Activated CD4-positive, alpha-beta T cell treated with anti-CD3 and anti-CD28 coated beads, Interleukin-2, amount 50 U/mL, for 4 hours (primary cell): Measurements from ENCODE around the gene LEMD1.
A peak's percentile ranks its signal among the peaks of the same experiment; 100 is the strongest.

Source experiments
- DNase-seq, 2 experiments: peaks; one replicate each; pipeline ENCODE4 v3.0.0-alpha.2; 2020

The LEMD1 gene

GRCh38 chr1:205421798-205422197 is at the start of gene LEMD1:
Gene LEMD1 (minus strand): TSS chr1:205422056. CDS start chr1:205420536, 1,520 bp downstream.
- DNase-seq = no peak

GRCh38 chr1:205470131-205470530 is 48.3 kb upstream of the LEMD1 start:
- no peak for DNase-seq

GRCh38 chr1:205466595-205467220 is 44.9 kb upstream of the LEMD1 start:
- no peak for DNase-seq

- no peak for DNase-seq
Measured at GRCh38 chr1:205465392-205465791, 43.5 kb upstream of the LEMD1 start.

GRCh38 chr1:205458777-205459566 is 37.1 kb upstream of the LEMD1 start:
- no peak for DNase-seq

GRCh38 chr1:205456868-205457745 is 35.3 kb upstream of the LEMD1 start:
- no peak for DNase-seq

GRCh38 chr1:205456383-205456867 is 34.6 kb upstream of the LEMD1 start:
- no peak for DNase-seq

- no peak for DNase-seq
Measured at GRCh38 chr1:205455581-205456382, 33.9 kb upstream of the LEMD1 start, which contains the start of gene BLACAT1. Gene BLACAT1 (minus strand): TSS chr1:205456045.

GRCh38 chr1:205454903-205455335 is 33.1 kb upstream of the LEMD1 start:
- no peak for DNase-seq

- DNase-seq = no peak
Measured at GRCh38 chr1:205453466-205453865, 31.6 kb upstream of the LEMD1 start.

GRCh38 chr1:205452933-205453332 is 31.1 kb upstream of the LEMD1 start:
- no peak for DNase-seq

- no peak for DNase-seq
Measured at GRCh38 chr1:205452364-205452763, 30.5 kb upstream of the LEMD1 start.

- DNase-seq = no peak
Measured at GRCh38 chr1:205451759-205452164, 29.9 kb upstream of the LEMD1 start.

- DNase-seq = no peak
Measured at GRCh38 chr1:205451202-205451601, 29.3 kb upstream of the LEMD1 start.

- no peak for DNase-seq
Measured at GRCh38 chr1:205450448-205450847, 28.6 kb upstream of the LEMD1 start.

- peak in 1 of 2 experiments; percentile 28 for DNase-seq
Measured at GRCh38 chr1:205449750-205450443, 28.0 kb upstream of the LEMD1 start.

GRCh38 chr1:205449254-205449749 is 27.4 kb upstream of the LEMD1 start:
- DNase-seq = no peak

- DNase-seq = no peak
Measured at GRCh38 chr1:205448540-205449253, 26.8 kb upstream of the LEMD1 start.

GRCh38 chr1:205447457-205448341 is 25.8 kb upstream of the LEMD1 start:
- no peak for DNase-seq

- no peak for DNase-seq
Measured at GRCh38 chr1:205446828-205447227, 25.0 kb upstream of the LEMD1 start.
